PC-3 (cell line): ENCODE results near the gene PNPT1. TPM values are rescaled to one million over a fixed set of nuclear protein-coding genes. Genes with fewer than 3 reads are reported as not detected.
A peak's percentile ranks its signal among the peaks of the same experiment; 100 is the strongest.
"Not testable (repeated sequence)": the region's sequence is repeated elsewhere in the genome, so short reads cannot be mapped to it uniquely, and the experiment has no call there.

Source experiments
- ATAC-seq: fragments of 200-7000 bp; cut with Tn5 transposase; 2 replicates; pipeline ENCODE4 v1.9.1; 2020; ENCODE audit warnings: mild to moderate bottlenecking, moderate library complexity
- BruUV-seq: library from RNA; stranded (reverse); fragments of 400-500 nt; replicated peaks from 2 replicates; lab custom pipeline; 2021; lab: Mats Ljungman, UMichigan
- CTCF ChIA-PET: fragments of 300-600 bp; sonication (Branson Sonifier 250); formaldehyde crosslinking; loops from one replicate; lab custom pipeline; 2022; ENCODE audit warnings: antibody characterized with exemption; lab: Charles Lee
- POLR2A ChIA-PET: fragments of 300-600 bp; sonication (Branson Sonifier 250); formaldehyde crosslinking; loops from one replicate; lab custom pipeline; 2022; ENCODE audit warnings: antibody characterized with exemption; ENCODE audit not compliant: unreplicated experiment; lab: Charles Lee
- DNase-seq: peaks from one replicate; pipeline ENCODE4 v3.0.0-alpha.2; 2015
- H2AFZ ChIP-seq: fragments of 300-600 bp; sonication (generic); 2 replicates; pipeline ENCODE4 v1.6.0; 2016; ENCODE audit warnings: antibody characterized with exemption, low read length
- H3F3A ChIP-seq: fragments of 300-600 bp; sonication (generic); one replicate; pipeline ENCODE4 v1.6.0; 2017; ENCODE audit warnings: antibody characterized with exemption, low read length, control low read depth, mild to moderate bottlenecking; ENCODE audit not compliant: unreplicated experiment
- H3K27ac ChIP-seq: fragments of 300-600 bp; sonication (generic); 2 replicates; pipeline ENCODE4 v1.5.1; 2016; ENCODE audit warnings: mild to moderate bottlenecking, low read length
- H3K27me3 ChIP-seq: fragments of 300-600 bp; sonication (generic); 2 replicates; pipeline ENCODE4 v1.6.1; 2016; ENCODE audit warnings: low read length, mixed read lengths
- H3K36me3 ChIP-seq: fragments of 300-600 bp; sonication (generic); 2 replicates; pipeline ENCODE4 v1.6.1; 2016; ENCODE audit warnings: low read depth, mixed run types, low read length, mixed read lengths
- H3K4me1 ChIP-seq: fragments of 300-600 bp; sonication (generic); 2 replicates; pipeline ENCODE4 v1.5.1; 2016; ENCODE audit warnings: low read length; ENCODE audit not compliant: insufficient read depth
- H3K4me2 ChIP-seq: fragments of 300-600 bp; sonication (generic); 2 replicates; pipeline ENCODE4 v1.6.0; 2016; ENCODE audit warnings: low read length
- H3K4me3 ChIP-seq: fragments of 300-600 bp; sonication (generic); 2 replicates; pipeline ENCODE4 v1.5.1; 2016; ENCODE audit warnings: mild to moderate bottlenecking, low read length, mixed read lengths
- H3K79me2 ChIP-seq: fragments of 300-600 bp; sonication (generic); 2 replicates; pipeline ENCODE4 v1.6.1; 2017; ENCODE audit warnings: low read length, mixed read lengths
- H3K9ac ChIP-seq: fragments of 300-600 bp; sonication (generic); 2 replicates; pipeline ENCODE4 v1.6.0; 2016; ENCODE audit warnings: mild to moderate bottlenecking, low read length
- H3K9me2 ChIP-seq: fragments of 300-600 bp; sonication (generic); replicated peaks from 2 replicates; pipeline ENCODE4 v1.6.1; 2016; ENCODE audit warnings: mixed run types, low read length, mixed read lengths
- H3K9me3 ChIP-seq: fragments of 300-600 bp; sonication (generic); 2 replicates; pipeline ENCODE4 v1.6.1; 2016; ENCODE audit warnings: low read length, mixed read lengths
- H4K20me1 ChIP-seq: fragments of 300-600 bp; sonication (generic); 2 replicates; pipeline ENCODE4 v1.6.1; 2016; ENCODE audit warnings: low read length, mixed read lengths
- EZH2 ChIP-seq: fragments of 300-600 bp; sonication (generic); IDR thresholded peaks from one replicate; pipeline ENCODE4 v1.6.1; 2017; ENCODE audit warnings: antibody characterized with exemption, mild to moderate bottlenecking, low read length; ENCODE audit not compliant: unreplicated experiment
- EZH2phosphoT487 ChIP-seq: fragments of 300-600 bp; sonication (generic); IDR thresholded peaks from 2 replicates; pipeline ENCODE4 v1.6.1; 2018; ENCODE audit warnings: mild to moderate bottlenecking, antibody characterized with exemption, low read length, borderline replicate concordance
- intact Hi-C: fragments of 100-400 bp; cut with micrococcal nuclease; formaldehyde crosslinking; loops from 2 replicates; pipeline ENCODE4 v1.9.0; 2023
- total RNA-seq: library from RNA; depleted of rRNA; stranded (reverse); fragments of >200 nt; gene quantifications from 2 replicates; pipeline ENCODE4 v1.2.3, GENCODE V29; 2014
- TF ChIP-seq, protein P1 (sequence below): fragments of 300-600 bp; sonication (generic); conservative IDR thresholded peaks from 2 replicates; pipeline ENCODE4 v1.5.1; 2017; ENCODE audit warnings: antibody characterized with exemption, low read depth, mild to moderate bottlenecking, low read length

The PNPT1 gene
- total RNA-seq, 1 experiment from 2014 or later = 43.6 TPM

- Histone ChIP-seq H2AFZ (no peak overlapping the region), H3K79me2 (no peaks in the 10 kb centered on the region), H3K9me3 (no peaks in the 10 kb centered on the region), H3F3A (no peaks in the 10 kb centered on the region), H3K27me3 (no peaks in the 10 kb centered on the region), H3K36me3 (no peaks in the 10 kb centered on the region), H4K20me1 (no peaks in the 10 kb centered on the region), H3K4me2 (no peak overlapping the region), H3K9ac (no peak overlapping the region), H3K4me1 (no peaks in the 10 kb centered on the region), H3K9me2 (no peaks in the 10 kb centered on the region), H3K4me3 (no peak overlapping the region), H3K27ac (no peak overlapping the region)
- ChIA-PET POLR2A (no interaction called here), CTCF (no interaction called here)
- no peak for TF ChIP-seq EZH2
- no peak for TF ChIP-seq EZH2phosphoT487
- TF ChIP-seq, protein P1, sequence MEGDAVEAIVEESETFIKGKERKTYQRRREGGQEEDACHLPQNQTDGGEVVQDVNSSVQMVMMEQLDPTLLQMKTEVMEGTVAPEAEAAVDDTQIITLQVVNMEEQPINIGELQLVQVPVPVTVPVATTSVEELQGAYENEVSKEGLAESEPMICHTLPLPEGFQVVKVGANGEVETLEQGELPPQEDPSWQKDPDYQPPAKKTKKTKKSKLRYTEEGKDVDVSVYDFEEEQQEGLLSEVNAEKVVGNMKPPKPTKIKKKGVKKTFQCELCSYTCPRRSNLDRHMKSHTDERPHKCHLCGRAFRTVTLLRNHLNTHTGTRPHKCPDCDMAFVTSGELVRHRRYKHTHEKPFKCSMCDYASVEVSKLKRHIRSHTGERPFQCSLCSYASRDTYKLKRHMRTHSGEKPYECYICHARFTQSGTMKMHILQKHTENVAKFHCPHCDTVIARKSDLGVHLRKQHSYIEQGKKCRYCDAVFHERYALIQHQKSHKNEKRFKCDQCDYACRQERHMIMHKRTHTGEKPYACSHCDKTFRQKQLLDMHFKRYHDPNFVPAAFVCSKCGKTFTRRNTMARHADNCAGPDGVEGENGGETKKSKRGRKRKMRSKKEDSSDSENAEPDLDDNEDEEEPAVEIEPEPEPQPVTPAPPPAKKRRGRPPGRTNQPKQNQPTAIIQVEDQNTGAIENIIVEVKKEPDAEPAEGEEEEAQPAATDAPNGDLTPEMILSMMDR = no peak
- DNase-seq (no peak), ATAC-seq (no peak)
- intact Hi-C loops = no loop called here
- no TSS peak for BruUV-seq
Measured at GRCh38 chr2:55705027-55705653, 11.5 kb upstream of the PNPT1 start.

GRCh38 chr2:55703350-55703749, 9.7 kb upstream of the PNPT1 start:
- DNase-seq (no peak), ATAC-seq (no peak)
- H3K4me1 ChIP-seq = no peaks in the 10 kb centered on the region
- no peak overlapping the region for H3K9ac ChIP-seq
- no peaks in the 10 kb centered on the region for H3K9me3 ChIP-seq
- H3K4me2 ChIP-seq = no peak overlapping the region
- no peaks in the 10 kb centered on the region for H3K36me3 ChIP-seq
- no peaks in the 10 kb centered on the region for H3K27me3 ChIP-seq
- H3F3A ChIP-seq = no peaks in the 10 kb centered on the region
- intact Hi-C loops = no loop called here
- H3K27ac ChIP-seq = no peak overlapping the region
- no peaks in the 10 kb centered on the region for H3K9me2 ChIP-seq
- ChIA-PET CTCF (no interaction called here), POLR2A (no interaction called here)
- no peaks in the 10 kb centered on the region for H3K79me2 ChIP-seq
- no peaks in the 10 kb centered on the region for H4K20me1 ChIP-seq
- H2AFZ ChIP-seq = no peak overlapping the region
- no TSS peak for BruUV-seq
- H3K4me3 ChIP-seq = no peak overlapping the region
- no peak for TF ChIP-seq EZH2phosphoT487
- TF ChIP-seq, protein P1 = no peak
- TF ChIP-seq EZH2 = no peak

DNA sequence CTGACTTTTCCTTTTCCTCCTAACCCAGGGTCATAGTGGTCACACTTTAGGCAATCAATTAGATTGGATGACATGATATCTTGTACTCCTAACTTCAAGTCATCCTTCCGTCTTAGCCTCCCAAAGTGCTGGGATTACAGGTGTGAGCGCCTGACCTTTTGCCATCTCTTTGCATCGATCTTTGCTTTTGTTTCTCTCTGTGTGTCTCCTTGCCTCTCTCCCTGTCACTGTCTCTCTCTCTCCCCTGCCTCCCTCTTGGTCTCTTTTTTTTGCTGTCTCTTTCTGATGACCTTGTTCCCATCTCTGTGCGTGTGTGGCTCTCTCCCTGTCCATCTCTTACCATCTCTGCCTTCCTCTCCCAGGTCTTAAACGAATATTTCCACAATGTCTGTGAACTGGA, 904 bp downstream of the PNPT1 start:
- H4K20me1 ChIP-seq, DNase-seq, H3K9me3 ChIP-seq, H3K27me3 ChIP-seq, H3F3A ChIP-seq, H3K36me3 ChIP-seq, CTCF ChIA-PET, H2AFZ ChIP-seq, BruUV-seq, H3K27ac ChIP-seq, POLR2A ChIA-PET, H3K4me1 ChIP-seq, H3K9me2 ChIP-seq: not testable (repeated sequence)
- peak; percentile 22 for ATAC-seq
- Histone ChIP-seq H3K4me3 (peak overlapping the region; percentile 87), H3K4me2 (peak overlapping the region; percentile 82), H3K9ac (peak overlapping the region; percentile 89), H3K79me2 (peaks cover 58% of the 10 kb centered on the region)
- intact Hi-C loops = loop anchor here (10.0 kb wide), 1 partner anchor 152 kb away; no protein-coding TSS in a partner anchor
